Tibial nerve (tissue), 4 donors: ENCODE measurements around the gene SLCO2A1. TPM values are rescaled to one million over a fixed set of nuclear protein-coding genes. Genes with fewer than 3 reads are reported as not detected.

Experiments
- DNase-seq, 2 donors: peaks; one replicate each; pipeline ENCODE4 v3.0.0-alpha.2; 2019; ENCODE audit warnings: low spot score in 2 of 2
- H3K27ac ChIP-seq, 4 donors: fragments of 200-600 bp; sonication (generic) in 3 of 4; one replicate each; pipeline ENCODE4 v1.5.1; 2017 to 2019; ENCODE audit warnings: mild to moderate bottlenecking in 1 of 4
- H3K27me3 ChIP-seq, 2 donors: fragments of 200-600 bp; sonication (generic) in 1 of 2; one replicate each; pipeline versions ENCODE4 v1.5.1 to v1.6.0; 2017 to 2019
- H3K36me3 ChIP-seq, 3 donors: fragments of 200-600 bp; sonication (generic); one replicate each; pipeline ENCODE4 v1.5.1; 2018 to 2019
- H3K4me1 ChIP-seq, 4 donors: fragments of 200-600 bp; sonication (generic) in 3 of 4; one replicate each; pipeline ENCODE4 v1.5.1; 2017 to 2019
- H3K4me3 ChIP-seq, 4 donors: fragments of 200-600 bp; sonication (generic) in 3 of 4; one replicate each; pipeline ENCODE4 v1.5.1; 2017 to 2019; ENCODE audit warnings: mild to moderate bottlenecking in 1 of 4, moderate library complexity in 1 of 4
- H3K9me3 ChIP-seq, 4 donors: fragments of 200-600 bp; sonication (generic) in 3 of 4; one replicate each; pipeline ENCODE4 v1.5.1; 2017 to 2019
- EP300 ChIP-seq, 2 donors: sonication (generic); formaldehyde crosslinking; IDR thresholded peaks; one replicate each; pipeline ENCODE4 v1.6.1; 2017; ENCODE audit warnings: antibody characterized with exemption in 2 of 2, mild to moderate bottlenecking in 1 of 2
- POLR2A ChIP-seq, 2 donors: fragments of 450-650 bp; IDR thresholded peaks; one replicate each; pipeline ENCODE4 v1.6.1; 2017; ENCODE audit warnings: antibody characterized with exemption in 2 of 2, mild to moderate bottlenecking in 2 of 2, moderate library complexity in 2 of 2
- WGBS, 2 donors: methylation state at CpG; one replicate each; pipeline ENCODE4 v1.1.5; 2018; 5-methylcytosine and 5-hydroxymethylcytosine counted together
- total RNA-seq, 4 donors: library from RNA; depleted of rRNA; stranded (reverse); fragments of >200 nt; gene quantifications; one replicate each; pipeline ENCODE4 v1.1.0, GENCODE V29; 2016
- TF ChIP-seq, protein P1 (sequence below), 5 experiments: fragments of 200-600 bp in 3 of 5; fragments of 450-650 bp in 2 of 5; sonication (generic) in 3 of 5; IDR thresholded peaks; one replicate each; pipeline ENCODE4 v1.5.1; 2016 to 2019; ENCODE audit warnings: antibody characterized with exemption in 5 of 5, mild to moderate bottlenecking in 3 of 5, moderate library complexity in 2 of 5

SLCO2A1 gene
- total RNA-seq, 4 donors from 2014 or later, result 8.8 to 22.9 (median 12.2) TPM

DNA sequence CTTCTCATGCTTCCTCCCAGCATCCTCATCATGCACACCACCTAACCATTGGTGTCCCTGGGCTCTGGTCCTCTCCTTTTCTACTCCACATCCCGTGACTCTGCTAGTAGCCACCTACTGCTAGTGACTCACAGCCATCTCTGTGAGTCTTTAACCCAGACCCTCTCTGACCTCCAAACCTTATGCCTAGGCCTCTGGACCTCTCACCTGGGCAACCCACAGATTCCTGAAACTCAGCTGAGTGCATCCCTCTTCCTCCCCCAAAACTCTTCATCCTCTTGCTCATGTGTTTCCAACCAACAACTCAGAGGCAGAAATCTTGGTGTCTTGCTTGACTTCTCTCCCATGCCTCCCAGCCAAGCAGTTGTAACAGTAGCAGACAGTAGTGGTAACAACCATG is 20.0 kb upstream of the SLCO2A1 start:
- 91 to 95% methylated on average over 1 of the region's 1 CpG for WGBS, 2 donors
- H3K9me3 ChIP-seq, result peaks cover 0 to 16% (median 2%) of the 10 kb centered on the region in 4 donors
- TF ChIP-seq EP300 (IDR thresholded peaks at IDR 0.05), result no peak
- no peaks in the 10 kb centered on the region for H3K36me3 ChIP-seq
- H3K27ac ChIP-seq, result no peak overlapping the region
- DNase-seq, result no peak
- no peak overlapping the region for H3K4me3 ChIP-seq
- H3K27me3 ChIP-seq, result no peaks in the 10 kb centered on the region
- H3K4me1 ChIP-seq, result no peaks in the 10 kb centered on the region

DNA sequence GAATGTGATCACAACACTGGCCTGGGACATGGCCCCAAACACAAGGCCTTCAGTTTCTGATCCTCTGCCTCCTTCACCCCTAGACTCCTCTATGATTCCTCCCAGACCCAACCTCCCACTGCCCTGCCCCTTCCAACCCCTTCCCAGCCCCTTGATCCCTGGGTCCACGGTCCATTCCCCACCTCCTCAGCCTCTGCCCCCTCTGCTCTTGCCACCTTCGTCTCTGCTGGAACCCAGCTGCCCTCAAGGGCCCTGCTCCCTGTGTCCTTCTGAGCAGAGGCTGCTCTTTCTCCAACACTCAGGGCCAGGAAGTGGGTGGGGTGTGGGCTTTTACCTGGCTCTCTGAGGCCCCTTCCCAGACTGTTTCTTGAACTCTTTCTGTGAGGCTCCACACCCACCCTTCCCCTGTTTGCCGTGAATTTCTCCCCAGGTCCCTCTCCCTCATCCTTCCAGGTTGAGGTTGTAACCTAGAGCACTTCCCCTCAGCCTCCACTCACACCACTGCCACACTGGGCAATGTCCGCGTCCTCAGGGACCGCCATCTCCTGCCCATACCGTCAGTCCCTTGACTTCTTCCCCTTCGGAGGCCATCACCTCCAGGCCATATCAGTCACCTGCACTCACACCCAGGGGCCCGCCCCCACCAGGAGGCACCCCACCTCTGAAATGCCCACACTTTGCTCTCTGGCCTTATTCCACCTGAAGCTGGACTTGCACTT is 18.7 kb upstream of the SLCO2A1 start:
- H3K27ac ChIP-seq, result no peak overlapping the region
- H3K4me3 ChIP-seq, result no peak overlapping the region
- TF ChIP-seq, protein P1, sequence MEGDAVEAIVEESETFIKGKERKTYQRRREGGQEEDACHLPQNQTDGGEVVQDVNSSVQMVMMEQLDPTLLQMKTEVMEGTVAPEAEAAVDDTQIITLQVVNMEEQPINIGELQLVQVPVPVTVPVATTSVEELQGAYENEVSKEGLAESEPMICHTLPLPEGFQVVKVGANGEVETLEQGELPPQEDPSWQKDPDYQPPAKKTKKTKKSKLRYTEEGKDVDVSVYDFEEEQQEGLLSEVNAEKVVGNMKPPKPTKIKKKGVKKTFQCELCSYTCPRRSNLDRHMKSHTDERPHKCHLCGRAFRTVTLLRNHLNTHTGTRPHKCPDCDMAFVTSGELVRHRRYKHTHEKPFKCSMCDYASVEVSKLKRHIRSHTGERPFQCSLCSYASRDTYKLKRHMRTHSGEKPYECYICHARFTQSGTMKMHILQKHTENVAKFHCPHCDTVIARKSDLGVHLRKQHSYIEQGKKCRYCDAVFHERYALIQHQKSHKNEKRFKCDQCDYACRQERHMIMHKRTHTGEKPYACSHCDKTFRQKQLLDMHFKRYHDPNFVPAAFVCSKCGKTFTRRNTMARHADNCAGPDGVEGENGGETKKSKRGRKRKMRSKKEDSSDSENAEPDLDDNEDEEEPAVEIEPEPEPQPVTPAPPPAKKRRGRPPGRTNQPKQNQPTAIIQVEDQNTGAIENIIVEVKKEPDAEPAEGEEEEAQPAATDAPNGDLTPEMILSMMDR (IDR thresholded peaks at IDR 0.05), result no peak
- TF ChIP-seq POLR2A (IDR thresholded peaks at IDR 0.05) (no peak), EP300 (IDR thresholded peaks at IDR 0.05) (no peak)
- no peak for DNase-seq
- no peaks in the 10 kb centered on the region for H3K27me3 ChIP-seq
- WGBS, 2 donors, result 85 to 88% methylated on average over 9 of the region's 9 CpGs
- peaks cover 0 to 24% (median 4%) of the 10 kb centered on the region in 4 donors for H3K9me3 ChIP-seq
- no peaks in the 10 kb centered on the region for H3K36me3 ChIP-seq
- no peaks in the 10 kb centered on the region for H3K4me1 ChIP-seq

DNA sequence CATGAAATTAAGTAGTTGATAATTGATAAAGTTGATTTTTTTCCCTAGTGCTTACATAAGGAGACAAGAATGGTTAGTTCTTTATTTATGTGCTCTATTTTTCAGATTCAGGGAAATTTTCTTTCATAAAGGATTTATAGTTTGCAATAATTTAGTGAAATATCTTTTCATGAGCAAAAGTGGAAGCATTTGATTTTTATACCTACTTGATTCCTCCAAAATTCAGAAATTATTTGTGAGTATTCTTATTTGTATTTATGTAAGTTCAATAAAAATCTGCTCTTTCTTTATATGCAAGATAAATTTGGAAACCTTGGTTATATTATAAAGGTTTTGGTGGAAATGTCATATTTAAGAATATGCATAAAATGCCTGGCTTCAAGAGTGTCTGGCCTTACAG is 14.7 kb upstream of the SLCO2A1 start:
- H3K27ac ChIP-seq, result no peak overlapping the region
- H3K36me3 ChIP-seq, result no peaks in the 10 kb centered on the region
- no peak for TF ChIP-seq POLR2A (IDR thresholded peaks at IDR 0.05)
- TF ChIP-seq, protein P1 (IDR thresholded peaks at IDR 0.05), result no peak
- no peak for TF ChIP-seq EP300 (IDR thresholded peaks at IDR 0.05)
- H3K27me3 ChIP-seq, result no peaks in the 10 kb centered on the region
- peaks cover 0 to 24% (median 4%) of the 10 kb centered on the region in 4 donors for H3K9me3 ChIP-seq
- H3K4me3 ChIP-seq, result no peak overlapping the region
- no peak for DNase-seq
- H3K4me1 ChIP-seq, result no peaks in the 10 kb centered on the region

DNA sequence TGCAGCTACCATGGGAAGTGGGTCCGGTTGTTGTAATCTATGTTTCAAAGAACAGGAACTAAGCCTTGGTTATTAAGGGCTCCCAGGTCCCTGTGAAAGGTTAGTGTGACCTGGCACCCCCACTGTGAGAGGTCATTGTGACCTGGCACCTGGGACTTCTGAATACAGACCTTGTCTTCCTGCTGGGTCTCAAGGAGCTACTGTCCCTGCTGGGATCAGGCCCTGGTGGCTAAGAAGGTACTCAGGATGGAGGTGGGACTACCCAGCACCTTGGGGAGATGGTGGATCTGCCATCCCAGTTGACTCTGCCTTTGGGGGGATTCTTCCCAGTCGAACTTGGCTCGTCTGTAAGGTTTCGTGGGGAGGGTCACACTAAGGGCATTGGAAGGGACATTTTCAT is 10.3 kb upstream of the SLCO2A1 start:
- Histone ChIP-seq H3K4me3 (no peak overlapping the region), H3K36me3 (no peaks in the 10 kb centered on the region), H3K27ac (no peak overlapping the region), H3K4me1 (no peaks in the 10 kb centered on the region), H3K27me3 (no peaks in the 10 kb centered on the region), H3K9me3 (peaks cover 0 to 12% (median 4%) of the 10 kb centered on the region in 4 donors)
- WGBS, 2 donors, result 80 to 86% methylated on average over 4 of the region's 4 CpGs
- TF ChIP-seq POLR2A (IDR thresholded peaks at IDR 0.05) (no peak), EP300 (IDR thresholded peaks at IDR 0.05) (no peak)
- TF ChIP-seq, protein P1 (IDR thresholded peaks at IDR 0.05), result no peak
- no peak for DNase-seq

DNA sequence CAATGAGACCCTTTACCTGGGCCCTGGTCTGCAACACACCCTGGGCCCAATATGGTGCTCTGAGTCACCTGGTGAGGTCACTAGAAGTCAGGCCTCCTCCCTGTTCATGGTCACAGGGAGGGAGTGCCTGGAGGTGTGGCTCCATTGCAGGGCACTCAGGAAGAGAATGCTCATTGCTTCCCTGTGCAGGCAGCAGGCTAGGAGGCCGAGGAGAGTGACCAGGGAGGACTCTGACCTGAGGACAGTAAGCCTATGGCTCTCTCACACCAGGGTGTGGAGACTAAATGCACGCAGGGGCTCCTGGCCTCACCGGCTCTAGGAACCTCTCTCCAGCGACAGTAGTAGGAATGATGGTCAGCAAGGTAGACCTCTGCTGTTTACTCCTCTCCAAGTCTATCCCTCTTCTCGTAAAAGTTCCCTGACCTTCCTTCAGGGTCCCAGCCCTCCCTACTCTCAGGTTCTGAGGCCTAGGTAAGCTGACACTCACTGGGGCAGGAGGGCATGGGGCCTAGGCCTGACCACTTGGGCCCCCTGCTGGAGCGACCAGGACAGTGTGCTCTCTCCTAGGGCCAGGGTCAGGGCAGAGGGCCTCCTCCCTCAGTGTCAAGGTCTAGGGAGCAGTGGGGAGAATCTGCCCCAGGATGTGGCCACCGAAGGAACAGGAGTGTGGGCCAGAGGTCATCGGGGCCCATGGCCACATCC is 9.6 kb upstream of the SLCO2A1 start:
- Histone ChIP-seq H3K27me3 (no peaks in the 10 kb centered on the region), H3K4me3 (no peak overlapping the region), H3K36me3 (no peaks in the 10 kb centered on the region), H3K4me1 (no peaks in the 10 kb centered on the region), H3K9me3 (peaks cover 0 to 4% (median under 1%) of the 10 kb centered on the region in 4 donors), H3K27ac (peak overlapping the region in 1 of 4 donors; percentile 62)
- no peak for TF ChIP-seq EP300 (IDR thresholded peaks at IDR 0.05)
- TF ChIP-seq, protein P1 (IDR thresholded peaks at IDR 0.05), result no peak
- no peak for TF ChIP-seq POLR2A (IDR thresholded peaks at IDR 0.05)
- WGBS, 2 donors, result 69 to 75% methylated on average over 8 of the region's 8 CpGs
- DNase-seq, result no peak
